Natural killer cell (primary cell): ENCODE results near the gene LRRC2. TPM values are rescaled to one million over a fixed set of nuclear protein-coding genes. Genes with fewer than 3 reads are reported as not detected.

Experiments used
- ATAC-seq, 3 donors: fragments of 150-1000 bp in 2 of 3; fragments of 200-7000 bp in 1 of 3; cut with Tn5 transposase; 1 replicate in 1 of 3; 2 replicates in 2 of 3; pipeline ENCODE4 v1.10.0; 2021; ENCODE audit warnings: mild to moderate bottlenecking in 2 of 3, moderate library complexity in 2 of 3
- DNase-seq, 2 donors: peaks; one replicate each; pipeline versions ENCODE4 v3.0.0 to v3.0.0-alpha.2; 2013 to 2021; ENCODE audit warnings: mixed read lengths in 1 of 2
- H3K27ac ChIP-seq: one replicate; pipeline ENCODE4 v1.5.1; 2013; ENCODE audit warnings: mild to moderate bottlenecking, low read length
- H3K27me3 ChIP-seq: one replicate; pipeline ENCODE4 v1.6.1; 2013; ENCODE audit warnings: low read length; ENCODE audit not compliant: control insufficient read depth, insufficient read depth
- H3K36me3 ChIP-seq: one replicate; pipeline ENCODE4 v1.6.1; 2013; ENCODE audit warnings: low read length; ENCODE audit not compliant: control insufficient read depth, insufficient read depth
- H3K4me1 ChIP-seq: one replicate; pipeline ENCODE4 v1.6.1; 2013; ENCODE audit warnings: low read length; ENCODE audit not compliant: control insufficient read depth, insufficient read depth
- H3K4me3 ChIP-seq: one replicate; pipeline ENCODE4 v1.5.1; 2013; ENCODE audit warnings: low read length
- H3K9me3 ChIP-seq: one replicate; pipeline ENCODE4 v1.6.1; 2013; ENCODE audit warnings: low read length; ENCODE audit not compliant: control insufficient read depth, insufficient read depth
- H3K27ac Mint-ChIP-seq, 2 donors: one replicate each; pipeline ENCODE4 v1.8.0; 2022; ENCODE audit warnings: mild to moderate bottlenecking in 2 of 2, mixed read lengths in 2 of 2, moderate library complexity in 1 of 2
- H3K27me3 Mint-ChIP-seq, 2 donors: one replicate each; pipeline ENCODE4 v1.8.0; 2022; ENCODE audit warnings: low read depth in 2 of 2, mixed read lengths in 2 of 2
- H3K36me3 Mint-ChIP-seq: one replicate; pipeline ENCODE4 v1.8.0; 2022; ENCODE audit warnings: mixed read lengths
- H3K4me1 Mint-ChIP-seq, 2 donors: one replicate each; pipeline ENCODE4 v1.8.0; 2022; ENCODE audit warnings: mixed read lengths in 2 of 2
- H3K4me3 Mint-ChIP-seq: one replicate; pipeline ENCODE4 v1.8.0; 2022; ENCODE audit warnings: mild to moderate bottlenecking, moderate library complexity, mixed read lengths
- H3K9me3 Mint-ChIP-seq, 2 donors: one replicate each; pipeline ENCODE4 v1.8.0; 2022; ENCODE audit warnings: mixed read lengths in 2 of 2
- WGBS: methylation state at CpG from one replicate; pipeline ENCODE4 v1.1.7; 2013; ENCODE audit warnings: missing lambda C conversion rate; ENCODE audit not compliant: insufficient coverage; 5-methylcytosine and 5-hydroxymethylcytosine counted together
- intact Hi-C: fragments of 100-400 bp; cut with micrococcal nuclease; formaldehyde crosslinking; loops from one replicate; pipeline ENCODE4 v1.14.2; 2022
- total RNA-seq, 4 donors: library from RNA; stranded (reverse); fragments of 120-200 nt in 1 of 4; gene quantifications; one replicate each; pipeline versions ENCODE4 v1.2.3 to v1.2.4, GENCODE V29; 2013 to 2022
- TF ChIP-seq, protein P1 (sequence below): fragments of 200-600 bp; IDR thresholded peaks from one replicate; pipeline ENCODE4 v1.8.0; 2022; ENCODE audit warnings: antibody characterized with exemption

The LRRC2 gene
- total RNA-seq, 3 donors from 2014 or later (not counting 1 experiment from before 2014, with no cell fraction given): 0.18 TPM; not detected in 2

DNA sequence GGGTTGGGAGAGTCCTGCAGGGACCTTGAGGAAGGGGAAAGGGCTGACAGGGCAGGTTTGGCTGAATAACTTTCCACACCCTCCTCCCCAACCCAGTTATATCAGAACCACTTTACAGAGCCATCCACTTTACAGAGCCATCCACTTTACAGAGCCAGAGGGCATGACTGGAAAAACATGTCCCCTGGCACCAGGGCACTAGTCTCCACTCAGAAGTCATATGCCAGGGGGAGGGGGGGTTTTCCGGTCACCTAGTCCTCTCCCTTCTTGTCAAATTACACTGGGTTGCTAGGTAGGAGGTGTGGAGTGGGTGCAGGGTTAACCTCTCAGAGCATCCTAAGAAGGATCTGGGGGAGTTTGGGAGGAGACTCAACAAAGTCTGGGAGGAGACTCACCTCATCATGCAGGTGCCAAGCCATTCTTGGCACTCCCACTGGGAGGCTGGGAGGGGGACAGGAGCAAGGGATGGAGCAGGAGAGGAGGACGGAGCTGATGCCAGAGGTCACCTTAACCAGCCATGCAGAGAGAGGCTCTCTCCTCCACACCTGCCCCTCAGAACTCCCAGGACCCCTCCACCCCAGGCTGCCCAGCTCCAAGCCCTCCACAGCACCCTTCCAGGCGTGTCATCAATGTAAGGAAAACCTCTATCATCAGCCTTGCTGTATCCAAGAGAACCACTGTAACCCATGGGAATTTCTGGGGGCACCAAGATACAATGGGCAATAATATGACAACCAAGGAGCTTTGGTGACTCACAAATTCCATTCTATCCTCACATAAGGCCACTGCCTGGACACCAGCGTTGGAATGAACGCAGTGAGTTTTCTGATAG is 1.7 kb downstream of the LRRC2 start:
- peaks cover 20% of the 10 kb centered on the region for H3K27me3 ChIP-seq
- Mint-ChIP-seq H3K4me3 (no peak overlapping the region), H3K9me3 (no peaks in the 10 kb centered on the region), H3K27ac (no peak overlapping the region), H3K4me1 (peaks cover 5 to 7% of the 10 kb centered on the region in 2 donors), H3K36me3 (no peaks in the 10 kb centered on the region), H3K27me3 (peaks cover 46 to 59% of the 10 kb centered on the region in 2 donors)
- DNase-seq (no peak), ATAC-seq (no peak)
- H3K4me1 ChIP-seq: peaks cover 10% of the 10 kb centered on the region
- intact Hi-C loops: no loop called here
- no peak overlapping the region for H3K4me3 ChIP-seq
- no peaks in the 10 kb centered on the region for H3K36me3 ChIP-seq
- H3K9me3 ChIP-seq: no peaks in the 10 kb centered on the region
- WGBS: 97% methylated on average over 4 of the region's 5 CpGs
- no peak overlapping the region for H3K27ac ChIP-seq
- TF ChIP-seq, protein P1, sequence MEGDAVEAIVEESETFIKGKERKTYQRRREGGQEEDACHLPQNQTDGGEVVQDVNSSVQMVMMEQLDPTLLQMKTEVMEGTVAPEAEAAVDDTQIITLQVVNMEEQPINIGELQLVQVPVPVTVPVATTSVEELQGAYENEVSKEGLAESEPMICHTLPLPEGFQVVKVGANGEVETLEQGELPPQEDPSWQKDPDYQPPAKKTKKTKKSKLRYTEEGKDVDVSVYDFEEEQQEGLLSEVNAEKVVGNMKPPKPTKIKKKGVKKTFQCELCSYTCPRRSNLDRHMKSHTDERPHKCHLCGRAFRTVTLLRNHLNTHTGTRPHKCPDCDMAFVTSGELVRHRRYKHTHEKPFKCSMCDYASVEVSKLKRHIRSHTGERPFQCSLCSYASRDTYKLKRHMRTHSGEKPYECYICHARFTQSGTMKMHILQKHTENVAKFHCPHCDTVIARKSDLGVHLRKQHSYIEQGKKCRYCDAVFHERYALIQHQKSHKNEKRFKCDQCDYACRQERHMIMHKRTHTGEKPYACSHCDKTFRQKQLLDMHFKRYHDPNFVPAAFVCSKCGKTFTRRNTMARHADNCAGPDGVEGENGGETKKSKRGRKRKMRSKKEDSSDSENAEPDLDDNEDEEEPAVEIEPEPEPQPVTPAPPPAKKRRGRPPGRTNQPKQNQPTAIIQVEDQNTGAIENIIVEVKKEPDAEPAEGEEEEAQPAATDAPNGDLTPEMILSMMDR: no peak

DNA sequence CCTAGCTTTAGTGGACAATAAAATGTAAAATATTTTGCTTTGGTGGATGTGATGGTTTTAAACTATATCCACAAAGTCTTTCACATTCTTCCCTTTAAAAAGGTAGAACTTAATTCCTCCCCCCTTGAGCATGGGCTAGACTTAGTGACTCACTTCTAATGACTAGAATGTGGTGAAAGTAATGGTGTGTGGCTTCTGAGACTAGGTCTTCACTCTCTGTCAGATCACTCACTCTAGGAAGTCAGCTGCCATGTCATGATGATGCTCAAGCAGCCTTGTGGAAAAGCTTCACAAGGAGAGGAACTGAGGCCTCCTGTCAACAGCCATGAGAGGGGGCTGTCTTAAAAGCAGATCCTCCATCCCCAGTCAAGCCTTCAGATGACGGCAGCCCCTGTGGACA is 4.2 kb downstream of the LRRC2 start:
- H3K9me3 ChIP-seq: no peaks in the 10 kb centered on the region
- 100% methylated on average over 1 of the region's 1 CpG for WGBS
- H3K4me3 Mint-ChIP-seq: no peak overlapping the region
- TF ChIP-seq, protein P1: no peak
- no peak overlapping the region for H3K4me3 ChIP-seq
- intact Hi-C loops: no loop called here
- ATAC-seq: no peak
- no peak overlapping the region for H3K27ac Mint-ChIP-seq
- H3K4me1 ChIP-seq: peaks cover 20% of the 10 kb centered on the region
- no peaks in the 10 kb centered on the region for H3K36me3 Mint-ChIP-seq
- H3K9me3 Mint-ChIP-seq: no peaks in the 10 kb centered on the region
- H3K4me1 Mint-ChIP-seq: peaks cover 11 to 17% of the 10 kb centered on the region in 2 donors
- no peak overlapping the region for H3K27ac ChIP-seq
- peaks cover 47 to 66% of the 10 kb centered on the region in 2 donors for H3K27me3 Mint-ChIP-seq
- DNase-seq: no peak
- peaks cover 13% of the 10 kb centered on the region for H3K27me3 ChIP-seq
- H3K36me3 ChIP-seq: no peaks in the 10 kb centered on the region

DNA sequence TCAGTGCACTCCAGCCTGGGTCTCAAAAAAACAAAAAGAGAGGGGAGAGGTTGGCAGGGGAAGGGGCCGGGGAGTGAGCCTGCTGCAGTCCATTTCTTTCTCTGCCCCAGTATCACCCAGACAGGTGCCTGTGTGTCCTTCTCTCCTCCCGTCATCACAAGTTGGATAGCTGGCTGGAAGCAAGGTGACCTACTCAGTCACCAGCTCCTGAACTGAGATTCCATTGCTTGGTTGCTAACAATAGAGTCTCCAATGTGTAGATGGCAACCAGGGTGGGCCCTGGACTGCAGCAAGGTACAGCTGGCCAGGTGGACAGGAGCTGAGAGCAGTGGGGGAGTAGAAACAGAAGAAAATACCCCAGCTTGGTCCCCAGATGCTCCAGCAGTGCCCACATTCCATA is 4.6 kb downstream of the LRRC2 start:
- no peaks in the 10 kb centered on the region for H3K36me3 Mint-ChIP-seq
- H3K4me1 ChIP-seq: peaks cover 20% of the 10 kb centered on the region
- no peak for ATAC-seq
- 100% methylated on average over 2 of the region's 2 CpGs for WGBS
- no peak overlapping the region for H3K4me3 Mint-ChIP-seq
- intact Hi-C loops: no loop called here
- no peaks in the 10 kb centered on the region for H3K9me3 Mint-ChIP-seq
- H3K9me3 ChIP-seq: no peaks in the 10 kb centered on the region
- TF ChIP-seq, protein P1: no peak
- H3K4me3 ChIP-seq: no peak overlapping the region
- H3K27me3 ChIP-seq: peaks cover 10% of the 10 kb centered on the region
- no peak for DNase-seq
- H3K36me3 ChIP-seq: no peaks in the 10 kb centered on the region
- H3K4me1 Mint-ChIP-seq: peaks cover 11 to 17% of the 10 kb centered on the region in 2 donors
- no peak overlapping the region for H3K27ac ChIP-seq
- H3K27ac Mint-ChIP-seq: no peak overlapping the region
- peaks cover 51 to 70% of the 10 kb centered on the region in 2 donors for H3K27me3 Mint-ChIP-seq
